GM21786 (cell line): ENCODE measurements around the gene NUDT9.
"Not testable (repeated sequence)": the region's sequence is repeated elsewhere in the genome, so short reads cannot be mapped to it uniquely, and the experiment has no call there.

Source experiments
- ATAC-seq: cut with Tn5 transposase; IDR thresholded peaks from one replicate; pipeline ENCODE4 v1.9.1; 2021; ENCODE audit not compliant: unreplicated experiment

NUDT9 gene

GRCh38 chr4:87422104-87423052, at the start of gene NUDT9:
NUDT9 (plus strand) TSS chr4:87422573; CDS start chr4:87422906, 333 bp downstream.
- peak; percentile 80 for ATAC-seq

- ATAC-seq = peak; percentile 75
Measured at GRCh38 chr4:87375719-87376291, 46.6 kb upstream of the NUDT9 start.

GRCh38 chr4:87377816-87378215, 44.6 kb upstream of the NUDT9 start:
- peak; percentile 49 for ATAC-seq

GRCh38 chr4:87382116-87382515, 40.3 kb upstream of the NUDT9 start:
- no peak for ATAC-seq

- no peak for ATAC-seq
Measured at GRCh38 chr4:87382931-87383330, 39.4 kb upstream of the NUDT9 start.

GRCh38 chr4:87384466-87385132, 37.8 kb upstream of the NUDT9 start:
- not testable (repeated sequence) for ATAC-seq

GRCh38 chr4:87387237-87387636, 35.1 kb upstream of the NUDT9 start:
- ATAC-seq = no peak

GRCh38 chr4:87388901-87389300, 33.5 kb upstream of the NUDT9 start:
- ATAC-seq = no peak

GRCh38 chr4:87390055-87390454, 32.3 kb upstream of the NUDT9 start:
- ATAC-seq = not testable (repeated sequence)

GRCh38 chr4:87390551-87390890, 31.9 kb upstream of the NUDT9 start:
- ATAC-seq = peak; percentile 0

- ATAC-seq = peak; percentile 99
Measured at GRCh38 chr4:87390891-87391575, 31.3 kb upstream of the NUDT9 start, which contains the start of gene HSD17B11. HSD17B11 (minus strand) TSS chr4:87391188; CDS start chr4:87391070, 118 bp downstream.

GRCh38 chr4:87391576-87392054, 30.8 kb upstream of the NUDT9 start:
- ATAC-seq = peak; percentile 11

- ATAC-seq = no peak
Measured at GRCh38 chr4:87392183-87392582, 30.2 kb upstream of the NUDT9 start.

- not testable (repeated sequence) for ATAC-seq
Measured at GRCh38 chr4:87395073-87395472, 27.3 kb upstream of the NUDT9 start.

- ATAC-seq = not testable (repeated sequence)
Measured at GRCh38 chr4:87395851-87396250, 26.5 kb upstream of the NUDT9 start.

- no peak for ATAC-seq
Measured at GRCh38 chr4:87399148-87399547, 23.2 kb upstream of the NUDT9 start.

- no peak for ATAC-seq
Measured at GRCh38 chr4:87399954-87400353, 22.4 kb upstream of the NUDT9 start.

- not testable (repeated sequence) for ATAC-seq
Measured at GRCh38 chr4:87403732-87404131, 18.6 kb upstream of the NUDT9 start.

- no peak for ATAC-seq
Measured at GRCh38 chr4:87405211-87405820, 17.1 kb upstream of the NUDT9 start.

- ATAC-seq = peak; percentile 80
Measured at GRCh38 chr4:87406462-87406861, 15.9 kb upstream of the NUDT9 start.
